ENCODE results near the gene MATN1. TPM values are rescaled to one million over a fixed set of nuclear protein-coding genes. Genes with fewer than 3 reads are reported as not detected.

MATN1 gene
- total and polyA plus RNA-seq, 4 donors: 0.19 TPM; not detected in 3

DNA sequence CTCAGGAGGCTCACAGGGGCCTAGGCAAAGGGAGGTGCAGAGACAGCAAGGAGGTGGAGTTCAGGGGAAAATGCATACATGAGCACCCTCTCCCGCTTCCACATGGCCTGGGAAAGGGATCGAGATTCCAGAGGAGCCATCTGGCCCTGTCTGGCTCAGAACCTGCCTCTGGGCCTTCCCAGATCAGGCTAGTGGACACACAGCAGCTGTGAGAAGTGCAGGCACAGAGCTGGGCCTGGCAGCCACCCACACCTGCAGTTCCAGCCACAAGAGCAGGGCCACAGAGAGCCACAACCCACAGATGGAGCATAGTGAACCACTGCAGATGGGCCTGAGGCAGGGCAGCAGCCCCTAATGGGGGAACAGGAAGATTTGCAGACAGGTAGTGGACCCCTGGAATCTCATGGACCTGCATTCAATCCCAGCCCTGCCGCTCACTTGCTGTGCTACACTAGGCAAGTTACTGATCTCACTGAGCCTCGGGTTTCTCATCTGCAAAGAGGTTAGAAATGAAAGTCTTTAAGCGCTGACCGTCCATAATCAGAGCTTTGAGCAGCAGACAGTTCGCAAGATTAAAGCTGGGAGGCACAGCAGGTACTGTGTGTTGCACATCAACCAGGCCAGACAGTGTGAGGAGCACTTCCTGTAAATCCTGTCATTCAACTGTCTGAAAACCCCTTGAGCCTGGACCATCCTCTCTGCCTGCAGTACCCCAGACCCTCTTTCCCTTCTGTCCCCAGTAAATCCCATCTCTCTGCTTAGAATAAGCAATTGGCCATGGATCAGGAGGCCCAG is 58.0 kb downstream of the MATN1 start:
- no peak overlapping the region for H3K27ac ChIP-seq (ENCODE audit: low read depth in 1 of 2, low read length in 2 of 2)
- H3K4me1 ChIP-seq (ENCODE audit: control insufficient read depth in 4 of 4, insufficient read depth in 4 of 4, low read length in 3 of 4): peaks cover 2 to 30% (median 25%) of the 10 kb centered on the region in 4 donors
- TF ChIP-seq EGR1 (IDR thresholded peaks at IDR 0.05; ENCODE audit: low read depth in 2 of 2): no peak
- no peak for TF ChIP-seq RXRA (IDR thresholded peaks at IDR 0.05)
- no peak for TF ChIP-seq YY1 (IDR thresholded peaks at IDR 0.05)
- TF ChIP-seq, protein P1, sequence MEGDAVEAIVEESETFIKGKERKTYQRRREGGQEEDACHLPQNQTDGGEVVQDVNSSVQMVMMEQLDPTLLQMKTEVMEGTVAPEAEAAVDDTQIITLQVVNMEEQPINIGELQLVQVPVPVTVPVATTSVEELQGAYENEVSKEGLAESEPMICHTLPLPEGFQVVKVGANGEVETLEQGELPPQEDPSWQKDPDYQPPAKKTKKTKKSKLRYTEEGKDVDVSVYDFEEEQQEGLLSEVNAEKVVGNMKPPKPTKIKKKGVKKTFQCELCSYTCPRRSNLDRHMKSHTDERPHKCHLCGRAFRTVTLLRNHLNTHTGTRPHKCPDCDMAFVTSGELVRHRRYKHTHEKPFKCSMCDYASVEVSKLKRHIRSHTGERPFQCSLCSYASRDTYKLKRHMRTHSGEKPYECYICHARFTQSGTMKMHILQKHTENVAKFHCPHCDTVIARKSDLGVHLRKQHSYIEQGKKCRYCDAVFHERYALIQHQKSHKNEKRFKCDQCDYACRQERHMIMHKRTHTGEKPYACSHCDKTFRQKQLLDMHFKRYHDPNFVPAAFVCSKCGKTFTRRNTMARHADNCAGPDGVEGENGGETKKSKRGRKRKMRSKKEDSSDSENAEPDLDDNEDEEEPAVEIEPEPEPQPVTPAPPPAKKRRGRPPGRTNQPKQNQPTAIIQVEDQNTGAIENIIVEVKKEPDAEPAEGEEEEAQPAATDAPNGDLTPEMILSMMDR (IDR thresholded peaks at IDR 0.05; ENCODE audit: low read depth, low read length, missing input control): no peak
- no peak for TF ChIP-seq GABPA (IDR thresholded peaks at IDR 0.05 in 1 of 2, conservative IDR thresholded peaks at IDR 0.05 in 1 of 2)
- no peak for TF ChIP-seq TAF1 (conservative IDR thresholded peaks at IDR 0.05)
- no peak for TF ChIP-seq FOXA1 (IDR thresholded peaks at IDR 0.05)
- no peak overlapping the region for H3K4me3 ChIP-seq (ENCODE audit: low read depth in 1 of 3, low read length in 3 of 3)
- no peak overlapping the region for H3K9ac ChIP-seq (ENCODE audit: low read depth in 1 of 2, low read length in 2 of 2)
- DNase-seq (ENCODE audit: low spot score): no peak
- 89% methylated on average over 7 of the region's 7 CpGs for WGBS
- H3K9me3 ChIP-seq (ENCODE audit: control insufficient read depth in 4 of 4, low read length in 3 of 4): no peaks in the 10 kb centered on the region
- no peaks in the 10 kb centered on the region for H3K36me3 ChIP-seq (ENCODE audit: control insufficient read depth in 4 of 4, insufficient read depth in 3 of 4, low read depth in 1 of 4, low read length in 3 of 4)
- no peaks in the 10 kb centered on the region for H3K27me3 ChIP-seq (ENCODE audit: control insufficient read depth in 4 of 4, insufficient read depth in 4 of 4, low read length in 3 of 4)

DNA sequence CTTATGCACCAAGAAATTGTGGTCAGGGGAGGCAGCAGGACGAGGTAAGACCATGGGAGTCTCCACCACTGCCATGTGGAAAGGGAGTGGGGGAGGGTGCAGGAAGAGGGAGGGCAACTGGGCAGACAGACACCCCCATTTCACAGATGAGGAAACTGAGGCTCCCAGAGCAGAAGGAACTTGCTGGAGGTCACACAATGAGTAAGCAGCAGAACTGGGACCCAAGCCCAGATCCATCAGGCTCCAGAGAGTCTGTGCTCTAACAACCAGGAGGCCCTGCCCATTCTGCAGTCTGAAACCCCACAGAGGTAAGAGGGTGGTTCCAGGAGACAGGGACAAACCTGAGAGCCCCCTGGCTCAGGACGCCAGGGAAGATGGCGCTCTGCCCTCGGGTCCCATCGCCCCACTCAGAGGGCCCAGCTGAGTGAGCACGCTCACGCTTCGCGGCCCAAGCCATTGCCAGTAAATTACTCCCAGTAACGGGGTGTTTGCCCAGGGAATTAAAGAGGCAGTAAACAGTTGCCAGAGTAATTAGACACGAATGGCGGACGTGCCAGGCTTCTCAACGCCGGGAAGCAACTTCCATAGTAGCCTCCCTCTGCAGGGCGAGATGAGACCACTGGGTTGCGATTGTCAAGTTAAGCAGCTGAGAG is 59.2 kb downstream of the MATN1 start:
- 41% methylated on average over 17 of the region's 17 CpGs for WGBS
- TF ChIP-seq YY1 (IDR thresholded peaks at IDR 0.05) (peak; percentile 47), RXRA (IDR thresholded peaks at IDR 0.05) (peak in 1 of 2 donors; percentile 27), NR2F2 (IDR thresholded peaks at IDR 0.05) (no peak)
- TF ChIP-seq, protein P2, sequence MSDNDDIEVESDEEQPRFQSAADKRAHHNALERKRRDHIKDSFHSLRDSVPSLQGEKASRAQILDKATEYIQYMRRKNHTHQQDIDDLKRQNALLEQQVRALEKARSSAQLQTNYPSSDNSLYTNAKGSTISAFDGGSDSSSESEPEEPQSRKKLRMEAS (IDR thresholded peaks at IDR 0.05): peak; percentile 55
- DNase-seq (ENCODE audit: low spot score): no peak
- H3K27me3 ChIP-seq (ENCODE audit: control insufficient read depth in 4 of 4, insufficient read depth in 4 of 4, low read length in 3 of 4): no peaks in the 10 kb centered on the region
- H3K9me3 ChIP-seq (ENCODE audit: control insufficient read depth in 4 of 4, low read length in 3 of 4): no peaks in the 10 kb centered on the region
- no peak overlapping the region for H3K9ac ChIP-seq (ENCODE audit: low read depth in 1 of 2, low read length in 2 of 2)
- H3K4me3 ChIP-seq (ENCODE audit: low read depth in 1 of 3, low read length in 3 of 3): peak overlapping the region; percentile 22 to 48 (median 23)
- peak overlapping the region in 1 of 2 donors; percentile 43 for H3K27ac ChIP-seq (ENCODE audit: low read depth in 1 of 2, low read length in 2 of 2)
- no peaks in the 10 kb centered on the region for H3K36me3 ChIP-seq (ENCODE audit: control insufficient read depth in 4 of 4, insufficient read depth in 3 of 4, low read depth in 1 of 4, low read length in 3 of 4)
- H3K4me1 ChIP-seq (ENCODE audit: control insufficient read depth in 4 of 4, insufficient read depth in 4 of 4, low read length in 3 of 4): peaks cover 2 to 30% (median 25%) of the 10 kb centered on the region in 4 donors

DNA sequence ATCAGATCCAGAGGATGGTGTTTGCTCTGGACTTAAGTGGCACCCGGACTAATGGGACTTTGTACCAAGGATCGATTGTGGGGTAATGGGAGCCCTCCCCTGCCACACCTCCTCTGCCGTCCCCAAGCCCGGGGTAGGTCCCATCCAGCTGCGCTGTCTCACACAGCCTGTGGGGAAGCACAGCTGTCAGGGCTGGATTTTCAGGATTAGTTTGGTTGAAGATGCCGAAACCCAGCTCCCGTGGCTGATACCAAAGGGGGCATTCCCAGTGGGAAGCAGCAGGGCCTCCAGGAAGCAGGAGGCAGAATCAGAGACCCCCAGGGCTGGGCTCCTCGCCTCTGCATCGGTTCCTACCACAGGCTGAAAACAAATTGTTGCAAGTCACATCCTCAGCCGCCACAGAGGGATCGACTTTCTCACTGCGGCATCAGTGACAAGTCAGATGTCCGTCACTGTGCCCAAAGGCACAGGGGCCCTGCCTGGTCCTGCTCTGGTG is 59.7 kb downstream of the MATN1 start:
- 25% methylated on average over 13 of the region's 13 CpGs for WGBS
- H3K4me1 ChIP-seq (ENCODE audit: control insufficient read depth in 4 of 4, insufficient read depth in 4 of 4, low read length in 3 of 4): peaks cover 2 to 30% (median 25%) of the 10 kb centered on the region in 4 donors
- H3K27ac ChIP-seq (ENCODE audit: low read depth in 1 of 2, low read length in 2 of 2): peak overlapping the region in 1 of 2 donors; percentile 43
- no peaks in the 10 kb centered on the region for H3K27me3 ChIP-seq (ENCODE audit: control insufficient read depth in 4 of 4, insufficient read depth in 4 of 4, low read length in 3 of 4)
- no peak for DNase-seq (ENCODE audit: low spot score)
- H3K4me3 ChIP-seq (ENCODE audit: low read depth in 1 of 3, low read length in 3 of 3): peak overlapping the region in 2 of 3 donors; percentile 22 to 48
- H3K36me3 ChIP-seq (ENCODE audit: control insufficient read depth in 4 of 4, insufficient read depth in 3 of 4, low read depth in 1 of 4, low read length in 3 of 4): no peaks in the 10 kb centered on the region
- no peak overlapping the region for H3K9ac ChIP-seq (ENCODE audit: low read depth in 1 of 2, low read length in 2 of 2)
- H3K9me3 ChIP-seq (ENCODE audit: control insufficient read depth in 4 of 4, low read length in 3 of 4): no peaks in the 10 kb centered on the region
- TF ChIP-seq JUND (IDR thresholded peaks at IDR 0.05) (no peak), FOXA2 (IDR thresholded peaks at IDR 0.05) (no peak), RAD21 (IDR thresholded peaks at IDR 0.05) (no peak), HNF4G (IDR thresholded peaks at IDR 0.05) (peak; percentile 62), FOXA1 (IDR thresholded peaks at IDR 0.05) (no peak), NR2F2 (IDR thresholded peaks at IDR 0.05) (no peak), YY1 (IDR thresholded peaks at IDR 0.05) (no peak), EGR1 (IDR thresholded peaks at IDR 0.05; ENCODE audit: low read depth in 2 of 2) (no peak), RXRA (IDR thresholded peaks at IDR 0.05) (peak; percentile 15 to 78)
- TF ChIP-seq, protein P3, sequence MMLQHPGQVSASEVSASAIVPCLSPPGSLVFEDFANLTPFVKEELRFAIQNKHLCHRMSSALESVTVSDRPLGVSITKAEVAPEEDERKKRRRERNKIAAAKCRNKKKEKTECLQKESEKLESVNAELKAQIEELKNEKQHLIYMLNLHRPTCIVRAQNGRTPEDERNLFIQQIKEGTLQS (IDR thresholded peaks at IDR 0.05): no peak
- TF ChIP-seq, protein P4, sequence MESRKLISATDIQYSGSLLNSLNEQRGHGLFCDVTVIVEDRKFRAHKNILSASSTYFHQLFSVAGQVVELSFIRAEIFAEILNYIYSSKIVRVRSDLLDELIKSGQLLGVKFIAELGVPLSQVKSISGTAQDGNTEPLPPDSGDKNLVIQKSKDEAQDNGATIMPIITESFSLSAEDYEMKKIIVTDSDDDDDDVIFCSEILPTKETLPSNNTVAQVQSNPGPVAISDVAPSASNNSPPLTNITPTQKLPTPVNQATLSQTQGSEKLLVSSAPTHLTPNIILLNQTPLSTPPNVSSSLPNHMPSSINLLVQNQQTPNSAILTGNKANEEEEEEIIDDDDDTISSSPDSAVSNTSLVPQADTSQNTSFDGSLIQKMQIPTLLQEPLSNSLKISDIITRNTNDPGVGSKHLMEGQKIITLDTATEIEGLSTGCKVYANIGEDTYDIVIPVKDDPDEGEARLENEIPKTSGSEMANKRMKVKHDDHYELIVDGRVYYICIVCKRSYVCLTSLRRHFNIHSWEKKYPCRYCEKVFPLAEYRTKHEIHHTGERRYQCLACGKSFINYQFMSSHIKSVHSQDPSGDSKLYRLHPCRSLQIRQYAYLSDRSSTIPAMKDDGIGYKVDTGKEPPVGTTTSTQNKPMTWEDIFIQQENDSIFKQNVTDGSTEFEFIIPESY (IDR thresholded peaks at IDR 0.05): no peak
- TF ChIP-seq, protein P2 (IDR thresholded peaks at IDR 0.05): no peak
- TF ChIP-seq, protein P5, sequence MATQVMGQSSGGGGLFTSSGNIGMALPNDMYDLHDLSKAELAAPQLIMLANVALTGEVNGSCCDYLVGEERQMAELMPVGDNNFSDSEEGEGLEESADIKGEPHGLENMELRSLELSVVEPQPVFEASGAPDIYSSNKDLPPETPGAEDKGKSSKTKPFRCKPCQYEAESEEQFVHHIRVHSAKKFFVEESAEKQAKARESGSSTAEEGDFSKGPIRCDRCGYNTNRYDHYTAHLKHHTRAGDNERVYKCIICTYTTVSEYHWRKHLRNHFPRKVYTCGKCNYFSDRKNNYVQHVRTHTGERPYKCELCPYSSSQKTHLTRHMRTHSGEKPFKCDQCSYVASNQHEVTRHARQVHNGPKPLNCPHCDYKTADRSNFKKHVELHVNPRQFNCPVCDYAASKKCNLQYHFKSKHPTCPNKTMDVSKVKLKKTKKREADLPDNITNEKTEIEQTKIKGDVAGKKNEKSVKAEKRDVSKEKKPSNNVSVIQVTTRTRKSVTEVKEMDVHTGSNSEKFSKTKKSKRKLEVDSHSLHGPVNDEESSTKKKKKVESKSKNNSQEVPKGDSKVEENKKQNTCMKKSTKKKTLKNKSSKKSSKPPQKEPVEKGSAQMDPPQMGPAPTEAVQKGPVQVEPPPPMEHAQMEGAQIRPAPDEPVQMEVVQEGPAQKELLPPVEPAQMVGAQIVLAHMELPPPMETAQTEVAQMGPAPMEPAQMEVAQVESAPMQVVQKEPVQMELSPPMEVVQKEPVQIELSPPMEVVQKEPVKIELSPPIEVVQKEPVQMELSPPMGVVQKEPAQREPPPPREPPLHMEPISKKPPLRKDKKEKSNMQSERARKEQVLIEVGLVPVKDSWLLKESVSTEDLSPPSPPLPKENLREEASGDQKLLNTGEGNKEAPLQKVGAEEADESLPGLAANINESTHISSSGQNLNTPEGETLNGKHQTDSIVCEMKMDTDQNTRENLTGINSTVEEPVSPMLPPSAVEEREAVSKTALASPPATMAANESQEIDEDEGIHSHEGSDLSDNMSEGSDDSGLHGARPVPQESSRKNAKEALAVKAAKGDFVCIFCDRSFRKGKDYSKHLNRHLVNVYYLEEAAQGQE (IDR thresholded peaks at IDR 0.05): peak; percentile 68
